Mesodermal cell (in vitro differentiated cells): Measurements from ENCODE around the gene METTL21C.

Experiments used
- H3K27ac ChIP-seq: 2 replicates; pipeline ENCODE4 v1.7.0; 2013; ENCODE audit warnings: mild to moderate bottlenecking, low read depth, low read length, moderate library complexity; ENCODE audit not compliant: severe bottlenecking
- H3K36me3 ChIP-seq: 2 replicates; pipeline ENCODE4 v1.7.1; 2013; ENCODE audit warnings: mild to moderate bottlenecking, low read length, moderate library complexity; ENCODE audit not compliant: control insufficient read depth, insufficient read depth
- H3K4me1 ChIP-seq: one replicate; pipeline ENCODE4 v1.7.1; 2013; ENCODE audit warnings: mild to moderate bottlenecking, low read length; ENCODE audit not compliant: insufficient read depth, control insufficient read depth, poor library complexity, severe bottlenecking
- H3K4me3 ChIP-seq: 2 replicates; pipeline ENCODE4 v1.7.0; 2013; ENCODE audit warnings: low read length, control low read depth, mild to moderate bottlenecking; ENCODE audit not compliant: insufficient read depth, poor library complexity, severe bottlenecking; ENCODE audit errors: extremely low read depth
- H3K9me3 ChIP-seq: 2 replicates; pipeline ENCODE4 v1.7.1; 2013; ENCODE audit warnings: mild to moderate bottlenecking, low read length, moderate library complexity; ENCODE audit not compliant: control insufficient read depth
- WGBS, 2 experiments: methylation state at CpG; one replicate each; pipeline ENCODE4 v1.1.5; 2013; ENCODE audit warnings: missing lambda C conversion rate in 2 of 2; ENCODE audit not compliant: insufficient coverage in 2 of 2; 5-methylcytosine and 5-hydroxymethylcytosine counted together

Gene METTL21C

DNA sequence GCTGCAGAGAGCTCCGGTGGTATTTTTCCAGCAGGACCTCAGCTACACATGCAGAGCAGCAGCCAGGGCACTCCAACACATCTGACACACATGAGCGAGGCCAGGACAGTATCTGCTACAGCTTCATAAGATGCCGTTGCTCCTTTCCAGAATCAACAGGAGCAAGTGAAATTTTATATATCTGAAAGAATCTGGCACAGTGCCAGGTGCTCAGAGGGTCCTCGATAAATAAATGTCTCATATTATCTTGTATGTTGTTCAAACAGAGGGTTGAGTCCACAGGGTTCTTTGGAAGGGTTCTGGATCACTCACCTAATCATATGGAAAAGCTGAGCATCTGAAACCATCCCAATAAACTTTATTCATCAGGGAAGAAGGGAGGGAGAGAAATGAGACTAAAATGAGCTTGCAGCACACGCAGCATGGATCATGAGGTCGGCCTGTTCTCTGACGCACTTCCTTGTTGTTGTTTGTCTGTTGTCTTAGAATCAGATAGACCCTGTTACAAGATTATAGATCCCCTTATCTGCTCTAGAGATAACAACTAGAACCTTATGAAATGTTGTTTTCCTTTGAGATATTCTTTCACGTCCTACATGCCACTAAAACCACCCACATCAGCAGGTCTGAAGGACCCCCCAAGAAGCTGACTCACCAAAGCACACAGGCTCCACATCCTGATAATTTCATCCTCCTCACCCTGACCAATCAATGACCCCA lies 3.2 kb upstream of the METTL21C start:
- 91 to 93% methylated on average over 3 to 6 of the region's 8 CpGs for WGBS, 2 experiments
- H3K9me3 ChIP-seq, result peaks cover 8% of the 10 kb centered on the region

GRCh38 chr13:102697264-102697663 lies 2.4 kb upstream of the METTL21C start:
- Histone ChIP-seq H3K4me3 (no peak overlapping the region), H3K36me3 (no peaks in the 10 kb centered on the region), H3K4me1 (no peaks in the 10 kb centered on the region), H3K9me3 (peaks cover 8% of the 10 kb centered on the region), H3K27ac (no peak overlapping the region)
- no CpG with 5 or more reads among the region's 6 CpGs for WGBS, 2 experiments

More for the DNA sequence above, 3.2 kb upstream of the METTL21C start:
- H3K27ac ChIP-seq, result no peak overlapping the region
- H3K4me1 ChIP-seq, result no peaks in the 10 kb centered on the region
- no peak overlapping the region for H3K4me3 ChIP-seq
- H3K36me3 ChIP-seq, result no peaks in the 10 kb centered on the region

- Histone ChIP-seq H3K4me1 (no peaks in the 10 kb centered on the region), H3K27ac (no peak overlapping the region), H3K4me3 (no peak overlapping the region), H3K36me3 (no peaks in the 10 kb centered on the region), H3K9me3 (peaks cover 8% of the 10 kb centered on the region)
- WGBS, 2 experiments, result 84 to 87% methylated on average over 4 of the region's 4 CpGs
Observed at GRCh38 chr13:102696465-102696864, 1.6 kb upstream of the METTL21C start.

DNA sequence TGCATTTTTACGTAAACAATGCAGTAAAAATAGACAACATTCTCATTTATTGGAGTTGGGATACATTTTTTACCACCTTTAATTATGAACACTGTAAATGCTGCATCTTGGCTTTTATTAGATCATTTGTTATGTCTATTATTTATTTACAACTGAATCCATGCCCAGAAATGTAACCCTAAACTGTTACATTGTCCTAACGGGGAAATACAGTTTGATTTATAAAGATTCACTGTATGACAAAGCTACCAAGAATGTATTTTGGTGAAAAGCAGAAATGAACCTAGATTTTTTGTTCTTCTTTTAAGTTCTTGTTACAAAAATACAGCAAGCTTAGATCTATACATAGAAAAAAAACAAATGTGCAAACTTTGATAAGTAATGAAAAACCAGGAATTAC lies 1.1 kb downstream of the METTL21C start:
- H3K4me3 ChIP-seq, result no peak overlapping the region
- H3K36me3 ChIP-seq, result no peaks in the 10 kb centered on the region
- H3K9me3 ChIP-seq, result peaks cover 8% of the 10 kb centered on the region
- no peak overlapping the region for H3K27ac ChIP-seq
- WGBS, 2 experiments, result no CpG with 5 or more reads among the region's 2 CpGs
- no peaks in the 10 kb centered on the region for H3K4me1 ChIP-seq

- H3K9me3 ChIP-seq, result peaks cover 2% of the 10 kb centered on the region
- WGBS, 2 experiments, result 67 to 100% methylated on average over 1 to 2 of the region's 4 CpGs
- no peak overlapping the region for H3K27ac ChIP-seq
- H3K36me3 ChIP-seq, result no peaks in the 10 kb centered on the region
- H3K4me3 ChIP-seq, result no peak overlapping the region
- no peaks in the 10 kb centered on the region for H3K4me1 ChIP-seq
Observed at GRCh38 chr13:102693250-102693649, 1.6 kb downstream of the METTL21C start.

DNA sequence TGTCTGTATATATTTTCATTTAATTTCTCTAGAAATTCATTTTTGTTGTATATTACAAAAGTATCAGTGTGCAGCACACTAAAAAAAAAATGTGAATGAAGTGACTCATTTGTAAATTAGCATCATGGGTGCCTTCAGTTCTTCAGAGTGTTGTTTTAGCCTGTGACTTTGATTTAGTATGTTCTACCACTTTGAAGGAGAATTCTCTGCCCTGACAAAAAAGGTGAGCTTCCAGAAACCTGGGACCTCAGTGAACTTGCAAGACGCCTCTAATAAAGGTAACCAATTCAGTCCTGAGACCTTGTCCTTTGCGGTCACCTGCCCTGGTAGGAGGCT lies 2.4 kb downstream of the METTL21C start:
- WGBS, 2 experiments, result 83% methylated on average over 1 of the region's 2 CpGs; no CpG with 5 or more reads in 1 of the 2 experiments
- Histone ChIP-seq H3K36me3 (no peaks in the 10 kb centered on the region), H3K27ac (no peak overlapping the region), H3K9me3 (no peaks in the 10 kb centered on the region), H3K4me3 (no peak overlapping the region), H3K4me1 (no peaks in the 10 kb centered on the region)

DNA sequence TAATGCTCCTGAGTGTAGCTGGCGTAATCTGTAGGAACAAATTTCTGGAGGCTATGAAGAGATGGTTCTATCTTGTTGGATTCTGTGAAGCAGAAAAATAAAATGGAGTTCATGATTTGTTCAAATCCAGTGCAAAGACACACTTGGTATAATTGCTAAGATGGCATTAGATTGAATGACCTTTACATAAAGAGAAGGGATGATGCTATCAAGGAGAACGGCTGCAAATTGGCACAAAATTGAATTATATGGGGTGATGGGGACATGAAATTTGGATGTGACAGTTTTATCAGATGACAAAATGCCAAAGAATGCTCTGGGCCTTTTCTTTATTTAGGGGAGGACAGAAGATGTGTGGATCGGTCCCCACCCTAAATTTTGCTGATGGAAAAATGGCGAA lies 4.0 kb downstream of the METTL21C start:
- 94 to 98% methylated on average over 4 of the region's 4 CpGs for WGBS, 2 experiments

DNA sequence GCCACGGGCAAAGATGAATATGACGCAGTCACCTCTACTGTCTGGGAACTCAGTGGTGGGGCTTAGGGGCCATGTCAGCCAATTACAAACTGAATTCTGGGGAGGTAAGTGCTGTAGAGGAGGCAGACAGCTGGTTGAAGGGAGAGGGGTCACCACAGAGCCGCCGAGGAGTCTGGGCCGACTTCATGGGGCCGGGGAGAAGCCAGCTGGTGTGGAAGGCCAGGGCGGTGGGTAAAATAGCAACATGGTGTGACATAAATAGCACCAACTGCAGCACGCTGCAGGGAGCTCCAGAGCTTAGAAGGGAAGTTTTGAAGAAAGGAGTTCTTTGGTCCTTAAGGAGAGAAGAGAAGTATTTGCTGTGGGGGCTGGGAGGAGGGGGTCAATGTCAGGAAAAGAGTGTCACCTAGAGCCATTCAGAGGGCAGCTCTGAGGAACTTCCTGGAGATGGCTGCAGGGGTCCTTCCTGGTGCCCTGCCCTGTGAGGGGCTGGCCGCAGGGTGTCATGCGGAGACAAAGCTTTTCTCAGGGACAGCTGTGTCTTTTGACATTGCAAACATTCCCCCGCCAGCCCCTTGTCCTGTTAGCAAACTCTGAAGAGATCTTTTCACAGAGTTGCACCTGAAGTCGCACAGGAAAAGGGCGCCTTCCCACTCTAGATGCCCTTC lies 6.4 kb downstream of the METTL21C start:
- Histone ChIP-seq H3K9me3 (no peaks in the 10 kb centered on the region), H3K27ac (no peak overlapping the region), H3K4me3 (no peak overlapping the region), H3K36me3 (no peaks in the 10 kb centered on the region), H3K4me1 (no peaks in the 10 kb centered on the region)
- 84 to 87% methylated on average over 7 to 10 of the region's 13 CpGs for WGBS, 2 experiments

More for the DNA sequence above, 4.0 kb downstream of the METTL21C start:
- H3K4me3 ChIP-seq, result no peak overlapping the region
- no peaks in the 10 kb centered on the region for H3K36me3 ChIP-seq
- no peak overlapping the region for H3K27ac ChIP-seq
- H3K4me1 ChIP-seq, result no peaks in the 10 kb centered on the region
- no peaks in the 10 kb centered on the region for H3K9me3 ChIP-seq

DNA sequence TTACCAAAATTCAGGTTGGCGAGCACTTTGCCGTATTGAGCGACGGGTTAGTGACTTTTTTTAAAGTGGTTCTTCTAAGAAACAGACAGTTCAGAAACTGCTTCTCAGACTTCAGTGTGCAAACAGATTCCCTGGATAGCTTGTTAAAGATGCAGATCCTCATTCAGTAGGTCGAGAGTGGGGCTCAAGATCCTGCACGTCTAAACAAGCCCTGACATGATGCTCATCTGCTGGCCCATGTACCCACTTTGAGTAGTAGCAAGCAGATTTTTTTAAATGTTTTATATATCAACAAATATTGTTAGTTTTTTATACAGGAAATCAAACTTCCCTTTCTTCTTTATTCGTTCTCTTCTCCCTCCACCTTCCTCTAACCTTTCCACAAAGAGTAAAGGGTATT lies 7.3 kb downstream of the METTL21C start:
- Histone ChIP-seq H3K36me3 (no peaks in the 10 kb centered on the region), H3K4me3 (no peak overlapping the region), H3K27ac (no peak overlapping the region), H3K4me1 (no peaks in the 10 kb centered on the region), H3K9me3 (no peaks in the 10 kb centered on the region)
- WGBS, 2 experiments, result 91% methylated on average over 5 to 6 of the region's 7 CpGs

- 93 to 96% methylated on average over 2 to 3 of the region's 3 CpGs for WGBS, 2 experiments
- Histone ChIP-seq H3K4me1 (no peaks in the 10 kb centered on the region), H3K27ac (no peak overlapping the region), H3K36me3 (no peaks in the 10 kb centered on the region), H3K4me3 (no peak overlapping the region), H3K9me3 (no peaks in the 10 kb centered on the region)
Observed at GRCh38 chr13:102686024-102686423, 8.8 kb downstream of the METTL21C start.

GRCh38 chr13:102683637-102684036 lies 11.2 kb downstream of the METTL21C start:
- WGBS, 2 experiments, result 83 to 100% methylated on average over 1 of the region's 2 CpGs
- Histone ChIP-seq H3K4me3 (no peak overlapping the region), H3K4me1 (no peaks in the 10 kb centered on the region), H3K27ac (no peak overlapping the region), H3K36me3 (peaks cover 11% of the 10 kb centered on the region), H3K9me3 (no peaks in the 10 kb centered on the region)
